ENCODE measurements around the gene NARS2. TPM values are rescaled to one million over a fixed set of nuclear protein-coding genes. Genes with fewer than 3 reads are reported as not detected.
A peak's percentile ranks its signal among the peaks of the same experiment; 100 is the strongest.
"Not testable (repeated sequence)": the region's sequence is repeated elsewhere in the genome, so short reads cannot be mapped to it uniquely, and the experiment has no call there.

Gene NARS2
- total RNA-seq, 1 experiment from 2014 or later = 23.4 TPM

GRCh38 chr11:78576549-78577097 is 2.0 kb upstream of the NARS2 start:
- no peak for DNase-seq (ENCODE audit: low read depth)

GRCh38 chr11:78575478-78575877 is 814 bp upstream of the NARS2 start:
- no peak for DNase-seq (ENCODE audit: low read depth)

GRCh38 chr11:78573681-78574080 is 983 bp downstream of the NARS2 start:
- DNase-seq (ENCODE audit: low read depth) = no peak

- no peak for DNase-seq (ENCODE audit: low read depth)
These were observed 1.4 kb downstream of the NARS2 start for GRCh38 chr11:78573271-78573670.

- DNase-seq (ENCODE audit: low read depth) = no peak
These were observed 2.3 kb downstream of the NARS2 start for GRCh38 chr11:78572394-78572793.

GRCh38 chr11:78570031-78570430 is 4.6 kb downstream of the NARS2 start:
- DNase-seq (ENCODE audit: low read depth) = no peak

GRCh38 chr11:78567209-78567608 is 7.5 kb downstream of the NARS2 start:
- DNase-seq (ENCODE audit: low read depth) = peak; percentile 79

GRCh38 chr11:78564490-78565467 is 9.9 kb downstream of the NARS2 start:
- peak; percentile 71 for DNase-seq (ENCODE audit: low read depth)

- DNase-seq (ENCODE audit: low read depth) = not testable (repeated sequence)
These were observed 10.6 kb downstream of the NARS2 start for GRCh38 chr11:78564037-78564436.

GRCh38 chr11:78563090-78563489 is 11.6 kb downstream of the NARS2 start:
- not testable (repeated sequence) for DNase-seq (ENCODE audit: low read depth)

GRCh38 chr11:78562398-78562797 is 12.3 kb downstream of the NARS2 start:
- DNase-seq (ENCODE audit: low read depth) = peak; percentile 74

- DNase-seq (ENCODE audit: low read depth) = peak; percentile 23
These were observed 13.7 kb downstream of the NARS2 start for GRCh38 chr11:78560826-78561484.

- no peak for DNase-seq (ENCODE audit: low read depth)
These were observed 14.5 kb downstream of the NARS2 start for GRCh38 chr11:78560153-78560552.

- no peak for DNase-seq (ENCODE audit: low read depth)
These were observed 17.4 kb downstream of the NARS2 start for GRCh38 chr11:78557236-78557635.

- DNase-seq (ENCODE audit: low read depth) = no peak
These were observed 19.1 kb downstream of the NARS2 start for GRCh38 chr11:78555592-78555991.

GRCh38 chr11:78552881-78553280 is 21.8 kb downstream of the NARS2 start:
- DNase-seq (ENCODE audit: low read depth) = no peak

GRCh38 chr11:78552139-78552538 is 22.5 kb downstream of the NARS2 start:
- not testable (repeated sequence) for DNase-seq (ENCODE audit: low read depth)

GRCh38 chr11:78551066-78551465 is 23.6 kb downstream of the NARS2 start:
- no peak for DNase-seq (ENCODE audit: low read depth)

- no peak for DNase-seq (ENCODE audit: low read depth)
These were observed 24.8 kb downstream of the NARS2 start for GRCh38 chr11:78549624-78550409.

GRCh38 chr11:78548911-78549590 is 25.6 kb downstream of the NARS2 start:
- no peak for DNase-seq (ENCODE audit: low read depth)

Measured in M059J (cell line).